GM20000 (cell line): ENCODE data around the gene PARP12.

Source experiments
- DNase-seq: peaks from one replicate; pipeline ENCODE4 v3.0.0; 2012; ENCODE audit warnings: low spot score
- CTCF ChIP-seq: IDR thresholded peaks from 2 replicates; pipeline ENCODE4 v1.5.1; 2012; ENCODE audit warnings: mild to moderate bottlenecking, control low read depth; ENCODE audit errors: extremely low read depth, missing control alignments

The PARP12 gene

GRCh38 chr7:139974179-139974811 lies 88.5 kb downstream of the PARP12 start:
- no peak for DNase-seq
- TF ChIP-seq CTCF, result no peak
